GM23248 (cell line): ENCODE results near the gene AKAP10. TPM values are rescaled to one million over a fixed set of nuclear protein-coding genes. Genes with fewer than 3 reads are reported as not detected.

ENCODE experiments used
- DNase-seq: peaks from one replicate; pipeline ENCODE4 v3.0.0-alpha.2; 2015
- H2AFZ ChIP-seq: fragments of 200-600 bp; sonication (generic); 2 replicates; pipeline ENCODE4 v1.6.1; 2016; ENCODE audit warnings: antibody characterized with exemption
- H3F3A ChIP-seq: fragments of 200-600 bp; sonication (generic); 2 replicates; pipeline ENCODE4 v1.6.1; 2016; ENCODE audit warnings: mild to moderate bottlenecking, antibody characterized with exemption, mixed run types; ENCODE audit not compliant: insufficient read depth
- H3K27ac ChIP-seq: fragments of 200-600 bp; sonication (generic); 2 replicates; pipeline ENCODE4 v1.5.1; 2016; ENCODE audit warnings: mild to moderate bottlenecking
- H3K27me3 ChIP-seq: fragments of 200-600 bp; sonication (generic); replicated peaks from 2 replicates; pipeline ENCODE4 v1.6.1; 2016; ENCODE audit warnings: mild to moderate bottlenecking; ENCODE audit not compliant: insufficient read depth
- H3K36me3 ChIP-seq: fragments of 200-600 bp; sonication (generic); 2 replicates; pipeline ENCODE4 v1.6.1; 2016; ENCODE audit warnings: low read depth, mild to moderate bottlenecking
- H3K4me1 ChIP-seq: fragments of 200-600 bp; sonication (generic); 2 replicates; pipeline ENCODE4 v1.6.1; 2016; ENCODE audit warnings: mild to moderate bottlenecking; ENCODE audit not compliant: insufficient read depth
- H3K4me2 ChIP-seq: fragments of 200-600 bp; sonication (generic); one replicate; pipeline ENCODE4 v1.6.1; 2016; ENCODE audit warnings: mild to moderate bottlenecking; ENCODE audit not compliant: unreplicated experiment
- H3K4me3 ChIP-seq: fragments of 200-600 bp; sonication (generic); 2 replicates; pipeline ENCODE4 v1.5.1; 2016; ENCODE audit warnings: mild to moderate bottlenecking
- H3K79me2 ChIP-seq: fragments of 200-600 bp; sonication (generic); 2 replicates; pipeline ENCODE4 v1.6.1; 2016; ENCODE audit warnings: mild to moderate bottlenecking; ENCODE audit not compliant: insufficient read depth
- H3K9ac ChIP-seq: fragments of 200-600 bp; sonication (generic); 2 replicates; pipeline ENCODE4 v1.6.1; 2016; ENCODE audit warnings: mild to moderate bottlenecking
- H3K9me2 ChIP-seq: fragments of 200-600 bp; sonication (generic); 2 replicates; pipeline ENCODE4 v1.6.1; 2016; ENCODE audit warnings: mixed run types, mild to moderate bottlenecking, moderate library complexity; ENCODE audit not compliant: insufficient read depth
- H3K9me3 ChIP-seq: fragments of 200-600 bp; sonication (generic); one replicate; pipeline ENCODE4 v1.6.1; 2017; ENCODE audit warnings: low read depth
- H4K20me1 ChIP-seq: fragments of 200-600 bp; sonication (generic); 2 replicates; pipeline ENCODE4 v1.6.0; 2016; ENCODE audit not compliant: insufficient read depth
- EZH2 ChIP-seq: fragments of 200-600 bp; sonication (generic); IDR thresholded peaks from 2 replicates; pipeline ENCODE4 v1.6.1; 2018; ENCODE audit warnings: antibody characterized with exemption, mild to moderate bottlenecking; ENCODE audit not compliant: insufficient read depth, poor library complexity, severe bottlenecking
- EZH2phosphoT487 ChIP-seq: fragments of 200-600 bp; sonication (generic); IDR thresholded peaks from 2 replicates; pipeline ENCODE4 v1.6.1; 2018; ENCODE audit warnings: antibody characterized with exemption, moderate library complexity, mild to moderate bottlenecking, low read depth; ENCODE audit not compliant: insufficient read depth
- WGBS, 2 experiments: methylation state at CpG; one replicate each; pipeline ENCODE4 v1.1.6; 2015 to 2017; ENCODE audit warnings: low lambda C conversion rate in 2 of 2, low coverage in 1 of 2; ENCODE audit errors: missing lambda C conversion rate in 2 of 2; 5-methylcytosine and 5-hydroxymethylcytosine counted together
- in situ Hi-C: fragments of 300-500 bp; cut with MboI; formaldehyde crosslinking; loops from 2 replicates; pipeline ENCODE4 v1.15.0; 2020
- polyA plus RNA-seq: library from polyadenylated mRNA; unstranded; fragments of >200 nt; fragmentation: Nextera tagmentation; extraction: Ambion mirVana; gene quantifications from 2 replicates; pipeline ENCODE4 v1.2.1, GENCODE V29; 2016
- total RNA-seq: library from RNA; depleted of rRNA; stranded (reverse); fragments of >200 nt; shearing (Covaris generic); gene quantifications from 2 replicates; pipeline ENCODE4 v1.2.3, GENCODE V29; 2014

Gene AKAP10
- total and polyA plus RNA-seq, 2 experiments from 2014 or later: 18.0 to 26.5 TPM

DNA sequence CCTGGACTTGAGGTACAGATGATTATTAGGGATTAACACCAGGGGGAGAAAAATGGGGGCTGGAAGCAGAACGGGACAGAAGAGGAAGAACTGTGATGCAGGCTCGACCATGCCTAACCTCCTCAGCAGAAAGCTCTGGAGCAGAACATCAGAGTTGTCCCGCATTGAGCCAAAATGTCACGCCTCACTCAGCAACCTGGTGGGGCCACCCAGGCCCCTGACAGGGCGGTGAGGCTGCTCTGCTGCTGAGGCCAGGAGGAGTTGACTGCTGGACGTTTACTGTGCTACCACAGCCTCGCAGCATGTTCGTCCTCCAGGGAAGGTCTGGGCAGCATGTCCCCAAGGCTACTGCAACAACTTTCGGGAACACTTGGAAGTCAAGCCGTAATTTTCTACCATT lies 103.4 kb downstream of the AKAP10 start:
- no peaks in the 10 kb centered on the region for H3K79me2 ChIP-seq
- in situ Hi-C loops: no loop called here
- no peak overlapping the region for H3K4me2 ChIP-seq
- no peaks in the 10 kb centered on the region for H4K20me1 ChIP-seq
- no peaks in the 10 kb centered on the region for H3K36me3 ChIP-seq
- 67 to 71% methylated on average over 10 of the region's 10 CpGs for WGBS, 2 experiments
- no peak overlapping the region for H3K4me3 ChIP-seq
- H3F3A ChIP-seq: no peaks in the 10 kb centered on the region
- H3K27ac ChIP-seq: no peak overlapping the region
- H3K9me3 ChIP-seq: no peaks in the 10 kb centered on the region
- no peak for DNase-seq
- H3K9me2 ChIP-seq: no peaks in the 10 kb centered on the region
- TF ChIP-seq EZH2: no peak
- no peak for TF ChIP-seq EZH2phosphoT487
- no peaks in the 10 kb centered on the region for H3K4me1 ChIP-seq
- no peak overlapping the region for H2AFZ ChIP-seq
- H3K27me3 ChIP-seq: no peaks in the 10 kb centered on the region; the same call in none of the 2 replicates
- no peak overlapping the region for H3K9ac ChIP-seq

DNA sequence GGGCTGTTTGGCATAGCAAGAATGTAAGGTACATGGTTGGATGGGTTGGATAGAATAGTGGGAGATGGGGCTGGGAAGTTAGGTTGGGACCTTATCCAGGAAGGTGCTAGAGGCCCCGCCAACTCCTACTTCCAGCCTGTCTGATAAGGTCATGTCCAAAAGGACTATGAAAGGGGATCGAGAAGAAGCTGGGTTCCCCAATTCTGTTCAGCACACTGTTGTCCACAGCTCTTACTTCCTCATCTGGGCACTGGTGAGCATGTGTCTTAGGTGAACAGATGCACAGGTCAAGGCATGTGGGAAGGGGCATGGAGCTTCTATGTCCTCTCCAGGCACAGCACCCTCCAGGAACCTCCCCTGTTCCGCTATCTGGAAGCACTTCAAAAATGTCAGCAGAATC lies 104.3 kb downstream of the AKAP10 start:
- Histone ChIP-seq H3K4me2 (no peak overlapping the region), H3K4me3 (no peak overlapping the region), H3K79me2 (no peaks in the 10 kb centered on the region), H3K27me3 (no peaks in the 10 kb centered on the region; the same call in 1 of the 2 replicates), H3K36me3 (no peaks in the 10 kb centered on the region), H3K9me3 (no peaks in the 10 kb centered on the region), H3K4me1 (no peaks in the 10 kb centered on the region), H3K9ac (no peak overlapping the region), H2AFZ (no peak overlapping the region), H4K20me1 (no peaks in the 10 kb centered on the region), H3F3A (no peaks in the 10 kb centered on the region), H3K9me2 (no peaks in the 10 kb centered on the region), H3K27ac (no peak overlapping the region)
- in situ Hi-C loops: no loop called here
- WGBS, 2 experiments: 77 to 99% methylated on average over 3 of the region's 3 CpGs
- no peak for DNase-seq
- TF ChIP-seq EZH2 (no peak), EZH2phosphoT487 (no peak)

- H3K4me1 ChIP-seq: no peaks in the 10 kb centered on the region
- peak overlapping the region; percentile 54 for H3K4me2 ChIP-seq
- no peaks in the 10 kb centered on the region for H3K79me2 ChIP-seq
- no peaks in the 10 kb centered on the region for H3K9me2 ChIP-seq
- in situ Hi-C loops: no loop called here
- no peaks in the 10 kb centered on the region for H4K20me1 ChIP-seq
- H3K4me3 ChIP-seq: peak overlapping the region; percentile 84
- H2AFZ ChIP-seq: peak overlapping the region; percentile 96
- no peaks in the 10 kb centered on the region for H3K9me3 ChIP-seq
- no peaks in the 10 kb centered on the region for H3K27me3 ChIP-seq
- H3K9ac ChIP-seq: peak overlapping the region; percentile 87
- no peak for TF ChIP-seq EZH2
- no peak for TF ChIP-seq EZH2phosphoT487
- 27 to 33% methylated on average over 17 to 23 of the region's 23 CpGs for WGBS, 2 experiments
- DNase-seq: no peak
- H3F3A ChIP-seq: no peaks in the 10 kb centered on the region
- no peak overlapping the region for H3K27ac ChIP-seq
- H3K36me3 ChIP-seq: no peaks in the 10 kb centered on the region
These were observed 109.6 kb downstream of the AKAP10 start for GRCh38 chr17:19868079-19868395.

DNA sequence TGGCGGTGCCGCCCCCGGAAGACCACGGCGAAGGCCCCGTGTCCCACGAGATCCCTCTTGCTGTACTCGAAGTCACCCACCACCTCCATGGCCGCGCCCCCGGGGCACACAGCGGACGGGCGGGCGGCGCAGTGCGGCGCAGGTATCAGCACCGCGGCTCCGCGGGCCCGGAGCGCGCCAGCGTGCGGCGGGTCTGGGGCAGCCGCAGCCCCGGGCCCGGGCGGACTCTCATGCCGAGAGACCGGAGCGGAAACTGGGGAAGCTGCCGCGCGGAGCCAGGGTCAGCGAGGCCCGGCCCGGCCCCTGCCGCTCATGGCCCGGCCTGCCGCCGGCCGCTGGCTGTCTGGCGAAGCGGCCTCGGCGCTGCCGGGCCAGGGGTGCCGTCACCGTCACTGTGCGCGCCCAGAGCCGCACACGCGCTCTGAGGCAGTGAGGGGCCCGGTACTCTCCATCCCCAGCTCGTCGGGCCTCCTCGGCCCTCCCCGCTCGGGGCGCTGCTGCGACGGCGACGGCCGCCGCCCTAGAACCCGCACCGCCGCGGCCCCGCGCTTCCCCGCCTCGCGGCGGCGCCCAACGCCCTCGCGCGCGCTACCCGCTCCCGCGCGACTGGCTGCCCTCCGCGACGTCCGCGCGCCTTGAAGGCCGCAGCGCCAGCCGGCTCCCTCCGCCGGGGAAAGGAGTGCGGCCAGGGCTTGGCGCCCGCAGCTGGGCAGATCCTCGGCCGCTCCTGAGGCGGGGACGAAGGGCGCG lies 110.1 kb downstream of the AKAP10 start, which contains the start of gene ULK2:
TSS of gene ULK2 (minus strand) at position 608 of the 750 bp plus-strand sequence. CDS start at position 89, 519 bp downstream.
- Histone ChIP-seq H3F3A (no peaks in the 10 kb centered on the region), H3K79me2 (no peaks in the 10 kb centered on the region), H4K20me1 (no peaks in the 10 kb centered on the region), H3K36me3 (no peaks in the 10 kb centered on the region), H3K27me3 (no peaks in the 10 kb centered on the region), H3K4me1 (no peaks in the 10 kb centered on the region), H2AFZ (peak within 1 kb of the TSS; percentile 96), H3K4me2 (peak within 1 kb of the TSS; percentile 84), H3K9ac (peak within 1 kb of the TSS; percentile 87), H3K4me3 (peak within 1 kb of the TSS; percentile 84), H3K27ac (no peak within 1 kb of the TSS), H3K9me2 (no peaks in the 10 kb centered on the region), H3K9me3 (no peaks in the 10 kb centered on the region)
- TF ChIP-seq EZH2 (no peak), EZH2phosphoT487 (no peak)
- in situ Hi-C loops: no loop called here
- WGBS, 2 experiments: 1% methylated on average over 49 to 62 of the region's 111 CpGs
- DNase-seq: peak; percentile 87

- H3K27ac ChIP-seq: no peak overlapping the region
- H2AFZ ChIP-seq: peak overlapping the region; percentile 96
- peak; percentile 78 for DNase-seq
- peak overlapping the region; percentile 84 for H3K4me2 ChIP-seq
- no peak for TF ChIP-seq EZH2phosphoT487
- TF ChIP-seq EZH2: no peak
- H3K79me2 ChIP-seq: no peaks in the 10 kb centered on the region
- H3K9me2 ChIP-seq: no peaks in the 10 kb centered on the region
- WGBS, 2 experiments: 0% methylated on average over 13 to 19 of the region's 27 CpGs
- H3K4me1 ChIP-seq: no peaks in the 10 kb centered on the region
- H3F3A ChIP-seq: no peaks in the 10 kb centered on the region
- no peaks in the 10 kb centered on the region for H3K9me3 ChIP-seq
- no peaks in the 10 kb centered on the region for H3K27me3 ChIP-seq
- H3K4me3 ChIP-seq: peak overlapping the region; percentile 84
- in situ Hi-C loops: no loop called here
- H3K9ac ChIP-seq: peak overlapping the region; percentile 87
- no peaks in the 10 kb centered on the region for H4K20me1 ChIP-seq
- H3K36me3 ChIP-seq: no peaks in the 10 kb centered on the region
These were observed 110.6 kb downstream of the AKAP10 start for GRCh38 chr17:19867079-19867328.
